ENCODE data around the gene GET3.
"Not testable (repeated sequence)": the region's sequence is repeated elsewhere in the genome, so short reads cannot be mapped to it uniquely, and the experiment has no call there.

GET3 gene

GRCh38 chr19:12793290-12794195 lies 56.2 kb downstream of the GET3 start:
- DNase-seq: peak; percentile 81

- no peak for DNase-seq
These were observed 57.1 kb downstream of the GET3 start for GRCh38 chr19:12794196-12794941.

- DNase-seq: no peak
These were observed 57.7 kb downstream of the GET3 start for GRCh38 chr19:12794971-12795381.

- no peak for DNase-seq
These were observed 59.1 kb downstream of the GET3 start for GRCh38 chr19:12796146-12797071.

GRCh38 chr19:12797141-12797587 lies 59.9 kb downstream of the GET3 start:
- no peak for DNase-seq

GRCh38 chr19:12797607-12798006 lies 60.3 kb downstream of the GET3 start:
- DNase-seq: not testable (repeated sequence)

All from GOT3 (cell line).